NCI-H2081 (cell line): Measurements from ENCODE around the gene LTBP2.

Experiments
- DNase-seq, 2 experiments: peaks; one replicate each; lab custom pipeline; 2025; lab: John Stamatoyannopoulos, UW

LTBP2 gene

DNA sequence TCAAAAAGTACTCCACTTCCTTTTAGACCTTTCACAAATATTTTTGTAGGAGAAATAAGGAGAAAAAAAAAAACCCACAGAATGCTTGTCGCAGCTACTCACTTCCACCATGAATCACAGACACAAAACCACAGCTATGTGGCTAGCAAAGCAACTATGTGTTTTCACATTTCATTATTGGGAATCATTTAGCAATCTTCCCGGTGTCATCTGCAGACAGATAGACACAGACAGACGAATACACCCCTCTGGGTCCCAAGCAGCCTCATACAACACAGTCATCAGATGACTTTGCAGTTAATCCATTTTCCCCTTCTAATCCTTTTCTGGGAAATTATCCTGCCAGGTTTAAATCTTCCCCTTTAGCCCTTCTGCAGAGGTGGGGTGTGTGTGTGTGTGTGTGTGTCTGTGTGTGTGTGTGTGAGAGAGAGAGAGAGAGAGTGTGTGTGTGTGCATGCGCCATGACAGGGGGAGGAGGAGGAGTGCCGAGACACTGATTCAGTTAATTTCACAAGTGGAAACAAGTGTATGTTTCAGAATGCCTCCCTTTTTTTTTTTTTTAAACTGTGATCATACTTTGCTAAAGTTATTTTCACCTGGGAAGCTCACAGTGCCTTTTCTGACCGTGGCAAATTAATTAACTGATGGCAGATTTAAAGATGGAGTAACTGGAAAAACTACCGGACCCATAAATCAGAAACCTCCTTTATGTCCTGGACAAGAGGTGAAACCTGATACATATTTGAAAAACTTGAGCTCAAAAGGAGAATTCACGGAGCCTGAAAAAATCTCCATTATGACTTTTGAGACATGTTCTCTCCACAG, 39.9 kb downstream of the LTBP2 start:
- DNase-seq, result no peak

DNA sequence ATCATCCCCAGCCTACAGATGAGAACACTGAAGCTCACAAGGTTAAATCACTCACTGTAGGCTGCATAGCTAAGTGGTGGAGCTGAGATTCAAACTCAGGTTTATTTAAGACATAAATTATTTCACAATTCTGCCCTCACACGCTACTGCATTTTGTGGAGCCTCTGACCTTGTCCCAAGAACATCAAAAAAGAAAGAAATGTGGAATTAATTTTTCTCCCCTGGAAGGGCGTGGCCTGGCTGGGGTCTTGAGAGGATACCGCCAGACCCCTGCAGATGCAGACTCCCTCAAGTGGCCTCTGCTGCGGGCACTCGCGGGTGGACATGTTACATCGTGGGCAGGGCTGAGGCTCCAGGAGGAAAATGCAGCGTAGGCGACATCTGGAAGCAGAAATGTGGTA, 40.6 kb downstream of the LTBP2 start:
- no peak for DNase-seq

DNA sequence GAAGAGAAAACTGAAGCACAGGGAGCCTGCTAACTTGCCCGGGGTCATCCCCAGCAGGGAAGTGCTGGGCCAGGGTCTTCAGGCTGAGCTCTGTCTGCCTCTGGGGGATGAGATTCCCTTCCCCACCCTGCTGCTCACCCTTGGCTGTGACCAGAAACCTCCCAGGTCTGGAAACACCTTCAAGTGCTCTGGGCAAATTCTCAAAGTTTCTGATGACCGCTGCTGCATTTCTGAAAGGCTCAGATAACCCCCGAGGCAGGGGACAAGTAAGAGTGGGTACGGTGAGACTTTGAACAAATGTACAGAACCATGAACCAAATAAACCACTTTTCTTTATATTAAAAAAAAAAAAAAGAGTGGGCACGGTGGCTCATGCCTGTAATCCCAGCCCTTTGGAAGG, 41.3 kb downstream of the LTBP2 start:
- no peak for DNase-seq

DNA sequence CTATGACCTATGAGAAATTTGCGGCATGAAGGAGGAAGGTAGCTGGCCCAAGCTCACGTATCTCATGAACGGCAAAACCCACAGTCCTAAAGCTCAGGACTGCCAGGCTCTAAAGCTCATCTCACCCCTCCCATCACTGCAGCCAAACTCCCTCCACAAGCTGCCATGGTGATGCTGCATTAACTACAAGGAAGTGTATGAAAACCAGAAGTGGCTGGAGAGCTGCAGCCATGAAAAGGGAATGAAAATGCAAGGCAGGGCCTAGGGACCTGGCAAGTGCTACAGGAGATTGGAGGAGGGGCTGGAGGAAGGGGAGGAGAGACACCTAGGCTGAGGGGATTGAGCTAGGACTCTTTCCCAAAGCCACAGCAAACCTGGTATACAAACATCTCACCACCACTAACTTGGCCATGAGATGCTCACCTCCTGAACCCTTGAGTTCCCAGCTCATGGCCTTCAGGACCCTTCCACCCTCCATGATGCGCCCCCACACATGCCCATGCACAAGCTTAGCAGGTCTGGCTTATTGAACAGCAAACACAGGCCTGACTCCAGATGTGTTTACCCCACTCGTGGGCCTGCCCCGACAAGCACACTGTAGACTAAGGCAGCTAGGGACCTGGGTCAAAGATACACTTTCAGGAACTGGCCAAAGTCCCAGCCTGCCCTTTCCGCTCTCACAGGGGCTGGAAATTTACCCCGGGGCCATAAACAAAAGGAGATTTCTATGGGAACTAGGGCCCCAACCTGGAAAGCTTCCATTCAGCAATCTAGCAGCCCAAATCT, 42.0 kb downstream of the LTBP2 start:
- no peak for DNase-seq

DNA sequence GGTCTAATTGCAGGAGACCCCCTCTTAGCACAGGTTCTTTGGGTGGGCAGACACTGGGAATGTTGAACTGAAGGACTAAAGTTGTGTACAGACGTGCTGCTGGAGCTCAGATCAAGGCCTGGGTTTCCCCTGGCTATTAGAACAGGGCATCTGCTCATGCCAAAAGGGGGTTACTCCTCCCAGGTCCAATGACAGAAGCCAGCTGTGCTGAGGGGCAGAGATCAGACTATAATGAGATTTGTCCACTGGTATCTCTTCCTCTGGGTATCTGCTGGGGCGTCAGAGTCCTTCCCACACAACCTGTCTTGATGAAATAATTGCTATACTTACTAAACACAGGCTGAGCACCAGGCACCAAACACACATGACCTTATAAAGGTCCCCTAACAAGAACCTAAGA, 42.6 kb downstream of the LTBP2 start:
- no peak for DNase-seq

DNA sequence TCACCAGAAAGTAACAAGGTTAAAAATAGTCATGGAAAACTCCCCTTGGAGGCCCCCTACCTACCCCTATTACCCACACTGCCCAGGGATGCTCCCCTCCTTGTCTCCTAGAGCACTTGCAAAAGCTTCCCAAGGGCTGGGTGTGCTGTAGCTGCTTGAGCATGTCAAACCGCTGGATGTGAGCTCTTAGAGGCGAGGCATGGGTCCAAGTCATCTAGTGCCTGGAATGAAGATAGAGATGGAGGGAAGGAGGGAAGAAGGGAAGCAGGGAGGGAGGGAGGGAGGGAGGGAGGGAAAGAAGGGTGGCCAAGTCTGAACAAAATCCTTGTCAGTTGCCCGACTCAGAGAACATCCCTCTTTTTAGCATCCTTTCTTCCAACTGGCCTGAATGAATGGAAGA, 43.1 kb downstream of the LTBP2 start:
- DNase-seq, result no peak

DNA sequence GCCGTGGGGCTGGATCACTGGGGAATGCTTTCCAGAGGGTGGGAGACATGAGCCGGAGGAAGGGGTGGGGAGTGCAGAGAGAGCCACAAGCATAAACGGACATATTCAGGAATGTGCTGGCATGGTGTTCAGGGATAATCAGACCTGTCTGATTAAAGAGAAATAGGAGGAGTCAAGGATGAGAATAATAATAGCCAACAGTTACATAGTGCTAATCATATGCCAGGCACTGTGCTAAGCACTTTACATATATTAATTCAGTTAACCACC, 43.7 kb downstream of the LTBP2 start:
- no peak for DNase-seq

DNA sequence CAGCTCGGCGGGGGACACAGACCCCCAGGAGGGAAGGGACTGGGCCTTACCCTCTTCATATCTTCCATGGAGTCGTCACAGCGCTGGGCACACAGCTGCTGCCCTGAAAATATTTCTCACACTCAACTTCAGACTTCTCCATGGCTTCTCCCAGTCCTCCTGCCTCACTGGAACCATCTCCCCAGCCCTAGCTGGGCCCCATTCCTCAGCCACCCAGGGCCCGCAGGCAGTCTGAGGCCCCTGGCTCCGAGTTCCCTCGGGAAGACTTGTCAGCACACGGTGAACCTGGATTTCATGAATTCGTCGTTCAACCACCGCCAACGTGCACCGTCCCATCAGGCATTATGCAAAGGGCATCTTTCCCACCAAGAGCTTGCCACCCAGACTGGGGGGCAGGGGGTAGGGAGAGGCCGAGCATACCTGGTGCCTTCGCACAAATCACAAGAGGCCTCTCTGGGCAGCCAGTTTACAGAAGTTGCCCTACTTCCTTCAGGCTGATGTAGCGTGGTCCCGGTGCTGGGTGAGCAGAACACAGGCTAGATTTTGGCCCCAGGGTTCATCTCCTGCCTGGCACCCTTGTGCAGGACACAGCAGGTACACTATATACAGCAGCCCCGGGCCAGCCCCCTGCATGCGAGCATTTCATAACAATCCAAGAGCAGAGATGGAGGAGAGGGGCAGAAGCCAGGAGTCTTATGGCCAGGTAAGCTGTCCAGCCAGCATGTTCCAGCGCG, 44.2 kb downstream of the LTBP2 start:
- no peak for DNase-seq

DNA sequence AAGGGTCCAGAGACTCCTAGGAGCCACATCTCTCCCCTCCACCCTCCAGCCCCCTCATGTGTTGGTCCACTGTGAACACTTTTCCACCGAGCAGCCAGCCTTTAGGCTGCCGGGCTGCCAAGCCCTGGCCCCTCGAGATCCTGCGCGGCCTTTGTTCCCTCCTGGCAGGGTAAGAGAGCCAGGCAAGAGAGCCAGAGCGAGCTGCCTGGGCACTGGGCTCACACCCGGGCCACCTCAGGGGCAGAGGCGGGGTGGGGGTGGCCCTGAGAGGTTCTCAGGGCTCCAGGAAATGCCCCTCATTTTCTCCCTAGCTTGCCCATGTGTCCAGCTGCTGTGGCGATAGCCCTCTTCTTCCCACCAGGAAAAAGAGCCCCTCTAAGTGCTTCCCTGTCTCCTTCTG, 44.8 kb downstream of the LTBP2 start:
- DNase-seq, result no peak

DNA sequence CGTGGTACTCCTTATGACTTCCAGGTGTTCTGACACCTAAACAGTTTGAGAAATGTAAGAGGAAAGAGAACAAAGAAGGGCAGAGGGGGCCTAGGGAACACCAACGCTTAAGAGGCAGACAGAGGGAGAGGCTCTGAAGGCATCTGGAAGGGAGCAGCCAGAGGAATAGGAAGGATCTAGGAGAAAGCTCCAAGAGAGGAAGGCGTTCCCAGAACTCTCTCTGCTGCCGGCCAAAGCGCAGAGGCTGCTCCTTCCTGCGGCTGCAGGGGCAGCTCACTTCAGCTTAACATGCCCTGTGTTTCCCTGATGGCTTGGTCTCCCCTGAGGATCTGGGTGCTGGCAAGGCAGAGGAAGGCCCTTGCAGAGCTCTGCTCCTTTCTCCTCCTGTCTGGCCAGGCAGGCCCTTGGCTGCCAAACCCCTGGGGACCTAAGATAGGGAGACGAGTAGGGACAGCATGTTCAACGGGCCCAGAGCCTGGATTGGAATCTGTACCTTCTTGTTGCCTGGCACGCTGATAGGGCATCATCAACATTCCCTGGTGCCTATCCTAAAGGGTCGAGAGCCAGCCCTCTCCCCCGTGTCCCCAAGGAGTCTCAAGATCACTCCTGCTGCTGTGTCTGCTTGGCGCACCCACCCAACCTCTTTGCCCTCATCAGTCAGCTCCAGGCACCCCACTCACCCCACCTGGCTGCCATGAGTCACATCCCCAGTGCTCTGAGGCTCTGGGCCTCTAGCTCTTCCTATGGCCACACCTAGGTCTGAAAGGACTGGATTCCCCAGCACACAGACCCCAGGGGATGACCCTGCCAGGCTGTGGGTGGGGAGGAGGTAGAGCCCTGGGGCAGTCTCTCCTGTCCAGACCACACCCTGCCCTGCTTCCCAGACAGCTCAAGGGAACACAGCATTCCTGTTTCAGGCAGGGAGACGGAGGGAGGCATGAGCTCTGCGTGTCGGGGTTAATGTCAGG, 45.6 kb downstream of the LTBP2 start:
- no peak for DNase-seq

DNA sequence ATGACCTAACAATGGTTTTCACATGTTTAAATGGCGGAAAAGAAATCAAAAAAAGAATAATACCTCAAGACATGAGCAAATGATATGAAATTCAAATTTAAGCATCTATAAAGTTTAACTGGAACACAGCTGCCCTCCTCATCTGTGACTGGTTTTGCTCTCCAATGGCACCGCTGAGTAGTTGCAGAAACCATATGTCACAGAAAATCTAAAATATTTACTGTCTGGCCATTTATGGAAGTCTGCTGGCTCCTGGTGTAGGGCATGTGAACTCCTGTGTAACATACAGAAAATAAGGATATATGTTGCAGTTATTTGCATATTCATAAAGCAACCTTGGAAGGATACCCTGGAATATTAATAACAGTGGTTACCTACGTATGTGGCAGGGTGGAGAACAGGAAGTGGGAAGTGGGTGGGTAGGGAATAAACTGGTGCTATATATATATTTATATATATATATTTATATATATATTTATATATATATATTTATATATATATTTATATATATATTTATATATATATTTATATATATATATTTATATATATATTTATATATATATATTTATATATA, 48.4 kb downstream of the LTBP2 start:
- DNase-seq, result no peak

DNA sequence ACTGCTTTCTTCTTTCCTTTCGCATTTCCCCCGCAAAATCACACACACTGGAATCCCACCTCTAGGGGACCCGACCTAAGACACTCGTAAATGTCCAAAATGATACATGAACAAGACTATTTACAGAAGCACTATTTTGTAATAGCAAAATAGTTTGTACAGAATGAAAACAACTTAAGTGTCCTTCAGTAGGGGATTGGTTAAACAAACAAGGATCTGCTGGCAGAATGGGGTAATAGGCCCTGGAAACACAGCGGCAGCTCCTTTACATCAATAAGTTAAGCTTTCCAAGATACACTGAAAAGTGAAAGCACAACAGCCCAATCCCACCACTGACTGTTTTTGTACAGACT, 48.8 kb downstream of the LTBP2 start:
- no peak for DNase-seq

DNA sequence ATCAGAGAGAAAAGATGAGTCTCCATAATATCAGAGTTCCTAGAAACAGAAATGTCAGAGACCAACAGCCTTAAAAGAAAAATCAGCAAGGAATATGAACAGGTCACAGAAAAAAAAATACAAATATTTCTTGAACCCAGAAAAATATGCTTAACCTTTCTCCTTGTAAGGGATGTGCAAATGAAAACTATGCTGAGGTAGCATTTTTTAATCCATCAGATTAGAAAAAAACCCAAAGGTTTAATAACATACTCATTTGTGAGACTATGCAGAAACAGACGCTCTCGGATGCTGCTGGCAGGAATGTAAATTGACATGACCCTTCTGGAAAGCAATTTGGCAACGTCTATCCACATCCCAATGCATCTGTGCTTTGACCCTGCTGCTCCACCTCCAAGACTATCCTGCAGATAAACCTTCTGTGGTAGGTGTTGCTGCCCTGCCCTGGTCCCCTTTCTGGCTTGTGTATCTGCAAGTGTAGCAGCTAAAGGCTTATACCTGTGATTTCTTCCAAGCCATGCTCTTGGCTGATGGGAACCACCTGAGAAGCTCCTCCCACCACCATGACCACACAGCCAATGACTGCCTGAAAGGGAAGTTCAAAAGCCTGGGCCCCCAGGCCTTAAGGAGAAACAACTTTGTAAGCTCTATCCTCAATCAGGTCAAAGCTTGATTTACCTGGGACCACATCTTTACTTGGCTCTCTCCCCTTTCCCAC, 49.4 kb downstream of the LTBP2 start:
- DNase-seq, result no peak

DNA sequence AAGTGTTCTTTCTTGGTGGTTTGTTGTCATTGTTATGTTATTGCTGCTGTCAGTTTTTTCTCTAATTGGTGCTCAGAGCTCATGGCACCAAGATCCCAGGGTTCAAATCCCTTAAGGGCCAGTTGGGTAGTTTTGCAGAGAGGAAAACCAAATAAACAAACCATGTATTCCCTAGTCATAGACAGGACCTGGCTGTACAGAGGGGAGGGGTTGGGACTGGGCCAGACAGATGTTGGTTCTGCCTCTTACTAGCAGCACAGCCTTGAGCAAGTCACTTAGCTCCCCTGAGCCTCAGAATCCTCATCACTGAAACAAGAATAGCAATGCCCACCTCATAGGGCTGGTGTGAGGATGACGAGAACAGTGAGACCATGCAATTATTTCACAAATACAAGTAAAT, 53.4 kb downstream of the LTBP2 start:
- DNase-seq, result no peak

DNA sequence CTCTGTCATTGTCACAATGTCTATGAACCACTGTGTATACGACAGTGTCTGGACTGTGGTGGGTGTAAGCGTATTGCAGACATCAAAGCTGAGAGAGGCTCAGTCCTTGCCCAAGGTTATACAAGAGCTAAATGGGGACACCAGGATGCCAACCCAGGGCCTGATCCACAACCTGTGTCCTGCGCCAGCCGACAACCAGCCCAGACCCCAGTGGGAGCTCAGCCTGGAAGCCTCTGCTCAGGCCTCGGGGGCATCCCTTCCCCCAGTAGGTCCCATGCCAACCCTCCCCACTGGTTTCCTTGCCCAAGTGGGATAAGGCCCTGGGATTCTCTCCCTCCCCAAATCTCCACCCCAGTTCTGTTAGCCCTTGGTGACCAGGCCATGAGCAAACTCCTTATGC, 54.3 kb downstream of the LTBP2 start:
- DNase-seq, result no peak

DNA sequence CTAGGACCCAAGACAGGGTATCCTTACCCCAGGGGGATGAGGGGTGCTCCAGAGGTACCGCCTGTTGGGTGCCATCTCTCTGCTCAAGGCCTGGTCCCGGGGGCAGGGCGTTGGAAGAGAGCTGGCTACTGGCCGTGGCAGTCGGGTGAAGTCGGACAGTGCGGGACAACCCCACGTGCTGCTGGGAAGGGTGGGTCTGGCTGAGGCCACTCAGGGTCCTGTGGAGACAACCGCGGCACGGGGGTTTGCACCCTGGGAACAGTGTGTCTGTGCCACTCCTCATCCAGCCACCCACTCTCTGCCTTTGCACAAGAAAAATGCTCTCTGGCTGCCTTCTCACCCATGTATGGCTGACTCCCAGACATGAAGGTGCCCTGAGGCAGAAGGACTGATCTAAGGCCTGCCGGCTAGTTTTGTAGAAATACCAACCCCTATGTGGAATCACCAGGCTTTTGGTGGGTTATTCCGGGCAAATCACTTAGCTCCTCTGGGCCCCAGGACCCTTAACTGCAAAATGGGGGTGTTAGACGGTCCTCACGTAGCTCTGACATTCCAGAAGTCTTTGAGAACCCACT, 56.5 kb downstream of the LTBP2 start:
- DNase-seq, result no peak

DNA sequence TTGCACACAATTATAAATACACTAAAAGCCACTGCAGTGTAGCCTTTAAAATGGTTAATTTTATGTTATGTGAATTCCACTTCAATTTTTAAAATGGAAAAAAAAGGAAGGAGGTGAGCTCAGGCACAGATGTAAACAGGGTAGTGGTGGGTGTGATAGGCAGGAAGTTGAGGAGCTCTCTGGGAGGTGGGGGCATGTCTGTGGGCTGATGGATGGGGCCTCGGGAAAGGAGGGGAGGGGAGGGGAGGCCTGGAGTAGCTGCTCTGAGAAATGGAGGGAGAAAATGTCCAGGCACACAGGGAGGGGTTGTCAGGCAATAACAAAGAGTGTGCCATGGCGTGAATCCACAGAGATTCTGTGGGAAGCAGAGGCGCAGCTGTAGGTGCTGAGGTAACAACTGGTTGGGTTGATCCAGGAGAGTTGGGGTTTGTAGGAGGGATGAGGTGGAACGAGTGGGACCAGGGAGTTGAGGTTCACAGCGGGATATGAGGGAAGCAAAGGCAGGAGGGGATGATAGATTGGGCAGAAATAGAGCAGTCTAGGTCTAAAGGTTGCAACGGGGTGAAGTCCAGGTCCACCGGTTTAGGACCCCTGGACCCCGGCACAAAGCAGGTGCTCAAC, 57.2 kb downstream of the LTBP2 start:
- no peak for DNase-seq

DNA sequence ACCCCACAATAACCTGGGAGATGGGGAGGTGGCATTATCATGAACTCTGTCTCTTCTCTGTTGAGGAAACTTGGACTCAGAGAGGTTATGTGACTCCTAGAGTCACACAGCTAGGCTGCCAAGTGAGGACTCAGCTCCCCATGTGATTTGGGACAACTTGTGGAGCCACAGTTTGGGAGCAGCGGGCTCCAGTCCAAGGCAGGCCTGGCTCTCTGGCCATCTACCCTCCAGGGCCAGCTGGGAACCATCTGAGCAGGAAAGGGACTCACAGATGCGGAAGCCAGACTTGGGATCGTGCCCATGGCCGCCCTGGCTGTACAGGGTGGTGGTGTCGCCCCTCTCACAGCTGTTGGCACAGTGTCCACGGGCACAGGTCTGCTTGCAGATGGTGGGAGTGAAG, 59.4 kb downstream of the LTBP2 start:
- DNase-seq, result no peak

DNA sequence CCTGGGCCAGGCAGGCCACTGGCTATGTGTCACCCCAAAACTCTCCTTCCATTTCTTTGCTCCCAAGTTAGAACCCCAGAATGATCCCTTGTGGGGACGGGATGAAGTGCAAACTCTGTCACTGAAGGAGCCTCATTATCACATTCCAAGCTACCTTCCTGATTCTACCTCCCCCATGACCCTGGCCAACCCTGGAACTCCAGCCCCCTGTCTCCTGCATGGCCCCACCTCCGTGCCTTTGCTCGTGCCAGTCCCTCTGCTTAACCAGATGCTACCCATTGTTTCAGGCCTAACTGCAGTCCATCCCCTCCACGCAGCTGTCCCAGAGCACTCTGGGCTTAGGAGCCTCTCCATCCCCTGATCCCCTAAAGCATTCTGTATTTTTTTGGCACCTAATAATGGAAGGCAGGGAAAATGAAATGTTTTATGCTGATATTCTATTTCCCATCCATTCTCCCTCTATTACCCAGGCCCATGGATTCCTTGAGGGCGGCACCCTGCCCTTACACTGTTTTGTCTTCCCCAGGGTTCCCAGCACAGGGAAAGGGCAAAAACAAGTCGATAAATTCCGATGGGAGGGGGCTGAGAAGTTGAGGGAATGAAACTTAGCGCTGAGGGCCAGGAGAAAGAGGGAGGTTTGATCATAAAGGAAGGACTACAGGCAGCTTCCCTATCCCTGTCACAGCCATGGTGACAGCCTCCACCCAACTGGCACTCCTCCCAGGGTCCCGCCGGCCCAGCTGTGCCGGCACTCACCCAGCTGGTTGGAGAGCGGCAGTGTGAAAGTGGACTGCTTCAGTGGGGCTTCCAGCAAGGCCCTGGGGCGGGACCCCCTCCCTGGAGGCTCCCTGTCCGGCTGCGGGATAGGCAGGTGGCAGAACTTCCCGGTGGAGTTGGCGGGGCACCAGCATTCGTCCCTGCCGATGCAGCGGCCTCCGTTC, 60.3 kb downstream of the LTBP2 start:
- no peak for DNase-seq
